GM23338 (cell line): ENCODE results near the gene KIF20B.

Source experiments
- CREB1 ChIP-seq: fragments of 250-450 bp; sonication (Bioruptor Pico); IDR thresholded peaks from 2 replicates; pipeline ENCODE4 v1.5.0; 2020; ENCODE audit warnings: low read depth, mild to moderate bottlenecking, moderate library complexity
- EZH2 ChIP-seq: fragments of 200-600 bp; sonication (generic); IDR thresholded peaks from one replicate; pipeline ENCODE4 v1.8.0; 2017; ENCODE audit warnings: antibody characterized with exemption, mild to moderate bottlenecking, low read depth; ENCODE audit not compliant: unreplicated experiment
- EZH2phosphoT487 ChIP-seq: fragments of 200-600 bp; sonication (generic); IDR thresholded peaks from one replicate; pipeline ENCODE4 v1.8.1; 2018; ENCODE audit warnings: antibody characterized with exemption; ENCODE audit not compliant: unreplicated experiment
- JUNB ChIP-seq: IDR thresholded peaks from one replicate; pipeline ENCODE4 v1.6.1; 2016; ENCODE audit warnings: antibody characterized with exemption; ENCODE audit not compliant: unreplicated experiment
- POLR2AphosphoS5 ChIP-seq: IDR thresholded peaks from 2 replicates; pipeline ENCODE4 v1.6.1; 2016; ENCODE audit warnings: antibody characterized with exemption, low read depth
- REST ChIP-seq: IDR thresholded peaks from one replicate; pipeline ENCODE4 v1.6.1; 2018; ENCODE audit warnings: antibody characterized with exemption; ENCODE audit not compliant: unreplicated experiment
- STAT1 ChIP-seq: IDR thresholded peaks from one replicate; pipeline ENCODE4 v1.6.1; 2016; ENCODE audit warnings: antibody characterized with exemption; ENCODE audit not compliant: unreplicated experiment
- ZNF114 ChIP-seq: fragments of 250-450 bp; sonication (Bioruptor Pico); IDR thresholded peaks from 2 replicates; pipeline ENCODE4 v1.5.0; 2020; ENCODE audit warnings: mild to moderate bottlenecking, moderate library complexity
- ZNF331 ChIP-seq: fragments of 250-450 bp; sonication (Bioruptor Pico); IDR thresholded peaks from 2 replicates; pipeline ENCODE4 v1.5.0; 2020; ENCODE audit warnings: low read depth, mild to moderate bottlenecking, moderate library complexity
- ZNF462 ChIP-seq: fragments of 250-450 bp; sonication (Bioruptor Pico); IDR thresholded peaks from 2 replicates; pipeline ENCODE4 v1.5.0; 2020; ENCODE audit warnings: mild to moderate bottlenecking, moderate library complexity
- TF ChIP-seq, protein P1 (sequence below), 2 experiments: fragments of 200-600 bp in 1 of 2; sonication (generic) in 1 of 2; conservative IDR thresholded peaks; 2 replicates each; pipeline versions ENCODE4 v1.5.1 to v1.6.1; 2016 to 2017; ENCODE audit warnings: antibody characterized with exemption in 2 of 2, low read depth in 2 of 2, mild to moderate bottlenecking in 2 of 2, moderate library complexity in 1 of 2
- TF ChIP-seq, protein P2 (sequence below): IDR thresholded peaks from 2 replicates; pipeline ENCODE4 v1.6.1; 2016; ENCODE audit warnings: antibody characterized with exemption

DNA sequence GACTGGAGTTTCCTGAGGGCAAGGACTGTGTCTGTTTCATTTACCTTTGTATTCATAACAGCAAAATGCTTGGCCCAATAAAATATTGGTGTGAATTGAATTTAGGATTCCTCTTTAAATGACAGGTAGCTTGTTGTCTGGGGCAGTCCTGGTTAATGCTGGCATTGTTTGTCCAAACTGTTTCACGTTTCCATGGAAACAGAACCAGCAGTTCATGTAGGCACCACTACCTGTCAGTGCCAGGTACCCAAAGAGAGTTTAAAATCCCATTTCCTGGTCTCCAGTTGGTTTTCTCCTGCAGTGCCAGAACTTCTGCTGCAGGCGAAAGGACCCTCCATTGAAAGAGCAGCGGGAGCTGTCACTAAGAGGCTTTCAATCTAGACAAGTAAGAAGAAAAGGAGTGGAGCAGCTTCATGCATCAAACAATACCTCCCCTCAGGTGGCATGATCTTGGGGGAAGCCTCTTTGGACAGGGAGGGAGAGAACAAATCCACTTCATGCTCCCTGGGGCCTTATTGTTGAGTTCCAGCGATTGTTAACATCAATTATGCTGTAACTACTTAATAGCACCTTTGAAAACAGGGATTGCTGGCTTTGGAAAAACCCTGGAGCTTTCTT is 109.6 kb downstream of the KIF20B start:
- TF ChIP-seq POLR2AphosphoS5 (no peak), EZH2 (no peak), EZH2phosphoT487 (no peak), CREB1 (no peak), JUNB (no peak), REST (no peak), STAT1 (no peak), ZNF331 (no peak), ZNF114 (no peak), ZNF462 (CRISPR knock-in tag) (no peak)
- TF ChIP-seq, protein P1, sequence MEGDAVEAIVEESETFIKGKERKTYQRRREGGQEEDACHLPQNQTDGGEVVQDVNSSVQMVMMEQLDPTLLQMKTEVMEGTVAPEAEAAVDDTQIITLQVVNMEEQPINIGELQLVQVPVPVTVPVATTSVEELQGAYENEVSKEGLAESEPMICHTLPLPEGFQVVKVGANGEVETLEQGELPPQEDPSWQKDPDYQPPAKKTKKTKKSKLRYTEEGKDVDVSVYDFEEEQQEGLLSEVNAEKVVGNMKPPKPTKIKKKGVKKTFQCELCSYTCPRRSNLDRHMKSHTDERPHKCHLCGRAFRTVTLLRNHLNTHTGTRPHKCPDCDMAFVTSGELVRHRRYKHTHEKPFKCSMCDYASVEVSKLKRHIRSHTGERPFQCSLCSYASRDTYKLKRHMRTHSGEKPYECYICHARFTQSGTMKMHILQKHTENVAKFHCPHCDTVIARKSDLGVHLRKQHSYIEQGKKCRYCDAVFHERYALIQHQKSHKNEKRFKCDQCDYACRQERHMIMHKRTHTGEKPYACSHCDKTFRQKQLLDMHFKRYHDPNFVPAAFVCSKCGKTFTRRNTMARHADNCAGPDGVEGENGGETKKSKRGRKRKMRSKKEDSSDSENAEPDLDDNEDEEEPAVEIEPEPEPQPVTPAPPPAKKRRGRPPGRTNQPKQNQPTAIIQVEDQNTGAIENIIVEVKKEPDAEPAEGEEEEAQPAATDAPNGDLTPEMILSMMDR (conservative IDR thresholded peaks at IDR 0.05; ENCODE audit: low read depth in 2 of 2), result no peak
- TF ChIP-seq, protein P2, sequence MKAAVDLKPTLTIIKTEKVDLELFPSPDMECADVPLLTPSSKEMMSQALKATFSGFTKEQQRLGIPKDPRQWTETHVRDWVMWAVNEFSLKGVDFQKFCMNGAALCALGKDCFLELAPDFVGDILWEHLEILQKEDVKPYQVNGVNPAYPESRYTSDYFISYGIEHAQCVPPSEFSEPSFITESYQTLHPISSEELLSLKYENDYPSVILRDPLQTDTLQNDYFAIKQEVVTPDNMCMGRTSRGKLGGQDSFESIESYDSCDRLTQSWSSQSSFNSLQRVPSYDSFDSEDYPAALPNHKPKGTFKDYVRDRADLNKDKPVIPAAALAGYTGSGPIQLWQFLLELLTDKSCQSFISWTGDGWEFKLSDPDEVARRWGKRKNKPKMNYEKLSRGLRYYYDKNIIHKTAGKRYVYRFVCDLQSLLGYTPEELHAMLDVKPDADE, result no peak
